Activated CD4-positive, alpha-beta T cell treated with anti-CD3 and anti-CD28 coated beads, Interleukin-2, amount 50 U/mL, for 48 hours (primary cell): ENCODE results near the gene ADAMTSL1.

Experiments
- DNase-seq, 2 experiments: peaks; one replicate each; pipeline ENCODE4 v3.0.0-alpha.2; 2020

Gene ADAMTSL1

GRCh38 chr9:18788256-18788655, 314.3 kb downstream of the ADAMTSL1 start:
- DNase-seq = no peak

- DNase-seq = no peak
Measured at GRCh38 chr9:18791074-18791473, 317.1 kb downstream of the ADAMTSL1 start.

- DNase-seq = no peak
Measured at GRCh38 chr9:18793122-18793521, 319.2 kb downstream of the ADAMTSL1 start.

- DNase-seq = no peak
Measured at GRCh38 chr9:18795947-18796671, 322.2 kb downstream of the ADAMTSL1 start.

GRCh38 chr9:18796696-18797270, 322.8 kb downstream of the ADAMTSL1 start:
- DNase-seq = no peak

- no peak for DNase-seq
Measured at GRCh38 chr9:18798106-18798505, 324.2 kb downstream of the ADAMTSL1 start.

GRCh38 chr9:18798508-18799290, 324.7 kb downstream of the ADAMTSL1 start:
- DNase-seq = no peak

- DNase-seq = no peak
Measured at GRCh38 chr9:18799428-18799827, 325.5 kb downstream of the ADAMTSL1 start.

GRCh38 chr9:18800579-18800978, 326.6 kb downstream of the ADAMTSL1 start:
- DNase-seq = no peak

- no peak for DNase-seq
Measured at GRCh38 chr9:18805386-18805785, 331.4 kb downstream of the ADAMTSL1 start.

GRCh38 chr9:18806232-18807080, 332.5 kb downstream of the ADAMTSL1 start:
- no peak for DNase-seq

GRCh38 chr9:18810581-18810980, 336.6 kb downstream of the ADAMTSL1 start:
- no peak for DNase-seq

GRCh38 chr9:18811171-18811570, 337.2 kb downstream of the ADAMTSL1 start:
- DNase-seq = no peak

- no peak for DNase-seq
Measured at GRCh38 chr9:18819418-18819817, 345.5 kb downstream of the ADAMTSL1 start.

GRCh38 chr9:18820566-18821095, 346.7 kb downstream of the ADAMTSL1 start:
- no peak for DNase-seq

GRCh38 chr9:18821788-18822187, 347.8 kb downstream of the ADAMTSL1 start:
- no peak for DNase-seq

GRCh38 chr9:18822850-18823249, 348.9 kb downstream of the ADAMTSL1 start:
- no peak for DNase-seq

GRCh38 chr9:18824095-18824666, 350.2 kb downstream of the ADAMTSL1 start:
- DNase-seq = no peak

GRCh38 chr9:18825656-18826170, 351.8 kb downstream of the ADAMTSL1 start:
- DNase-seq = no peak

GRCh38 chr9:18826248-18826647, 352.3 kb downstream of the ADAMTSL1 start:
- DNase-seq = no peak

- DNase-seq = no peak
Measured at GRCh38 chr9:18829066-18829465, 355.1 kb downstream of the ADAMTSL1 start.

- no peak for DNase-seq
Measured at GRCh38 chr9:18829873-18830272, 355.9 kb downstream of the ADAMTSL1 start.
